ENCODE data around the gene APOF.
"Not testable (repeated sequence)": the region's sequence is repeated elsewhere in the genome, so short reads cannot be mapped to it uniquely, and the experiment has no call there.

The APOF gene, protein sequence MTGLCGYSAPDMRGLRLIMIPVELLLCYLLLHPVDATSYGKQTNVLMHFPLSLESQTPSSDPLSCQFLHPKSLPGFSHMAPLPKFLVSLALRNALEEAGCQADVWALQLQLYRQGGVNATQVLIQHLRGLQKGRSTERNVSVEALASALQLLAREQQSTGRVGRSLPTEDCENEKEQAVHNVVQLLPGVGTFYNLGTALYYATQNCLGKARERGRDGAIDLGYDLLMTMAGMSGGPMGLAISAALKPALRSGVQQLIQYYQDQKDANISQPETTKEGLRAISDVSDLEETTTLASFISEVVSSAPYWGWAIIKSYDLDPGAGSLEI

DNA sequence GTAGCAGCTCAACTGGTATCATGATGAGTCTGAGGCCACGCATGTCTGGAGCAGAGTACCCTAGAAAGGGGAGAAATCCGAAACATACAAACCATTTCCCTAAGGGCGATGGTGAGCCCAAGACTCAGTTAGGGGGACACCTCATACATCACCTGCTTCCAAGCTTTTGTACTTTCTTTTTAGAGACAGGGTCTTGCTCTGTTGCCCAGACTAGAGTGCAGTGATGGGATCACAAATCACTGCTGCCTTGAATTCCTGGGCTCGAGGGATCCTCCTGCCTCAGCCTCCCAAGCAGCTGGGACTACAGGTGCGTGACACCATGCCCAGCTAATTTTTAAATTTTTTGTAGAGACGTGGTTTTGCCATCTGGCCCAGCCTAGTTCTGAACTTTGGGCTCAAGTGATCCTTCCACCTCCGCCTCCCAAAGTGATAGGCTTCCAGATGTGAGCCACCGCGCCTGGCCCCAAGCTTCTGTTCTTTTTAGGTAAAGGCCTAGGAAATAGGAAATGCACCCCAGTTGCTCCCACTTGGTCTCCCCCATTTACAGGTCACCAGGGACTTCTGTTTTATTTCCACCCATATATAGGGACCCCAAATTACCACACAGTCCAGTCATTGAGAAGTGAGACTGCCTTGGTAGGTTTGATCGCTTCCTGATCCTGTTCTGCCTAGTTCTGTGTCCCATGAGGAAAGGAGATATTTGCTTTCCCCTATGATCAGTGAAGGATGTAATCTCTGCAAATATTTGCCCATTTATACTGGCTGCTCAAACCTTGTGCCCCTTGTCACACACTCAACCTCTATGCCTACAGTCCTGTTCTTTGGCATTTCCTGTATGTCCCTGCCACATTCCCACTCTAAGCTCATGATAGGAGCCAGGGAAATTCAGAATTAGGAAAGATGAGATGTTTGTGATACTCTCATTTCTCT lies at the start of gene APOF:
TSS of gene APOF (minus strand) at position 728 of the 930 bp plus-strand sequence. CDS start at position 616, 112 bp downstream.
- Histone ChIP-seq H3K36me3 (ENCODE audit: insufficient read depth, low read length) (no peaks in the 10 kb centered on the region), H3K9ac (ENCODE audit: low read depth, low read length) (no peak within 1 kb of the TSS), H3K9me3 (ENCODE audit: control insufficient read depth, insufficient read depth, low read length) (no peaks in the 10 kb centered on the region), H3K4me1 (ENCODE audit: insufficient read depth, low read length) (no peaks in the 10 kb centered on the region)

DNA sequence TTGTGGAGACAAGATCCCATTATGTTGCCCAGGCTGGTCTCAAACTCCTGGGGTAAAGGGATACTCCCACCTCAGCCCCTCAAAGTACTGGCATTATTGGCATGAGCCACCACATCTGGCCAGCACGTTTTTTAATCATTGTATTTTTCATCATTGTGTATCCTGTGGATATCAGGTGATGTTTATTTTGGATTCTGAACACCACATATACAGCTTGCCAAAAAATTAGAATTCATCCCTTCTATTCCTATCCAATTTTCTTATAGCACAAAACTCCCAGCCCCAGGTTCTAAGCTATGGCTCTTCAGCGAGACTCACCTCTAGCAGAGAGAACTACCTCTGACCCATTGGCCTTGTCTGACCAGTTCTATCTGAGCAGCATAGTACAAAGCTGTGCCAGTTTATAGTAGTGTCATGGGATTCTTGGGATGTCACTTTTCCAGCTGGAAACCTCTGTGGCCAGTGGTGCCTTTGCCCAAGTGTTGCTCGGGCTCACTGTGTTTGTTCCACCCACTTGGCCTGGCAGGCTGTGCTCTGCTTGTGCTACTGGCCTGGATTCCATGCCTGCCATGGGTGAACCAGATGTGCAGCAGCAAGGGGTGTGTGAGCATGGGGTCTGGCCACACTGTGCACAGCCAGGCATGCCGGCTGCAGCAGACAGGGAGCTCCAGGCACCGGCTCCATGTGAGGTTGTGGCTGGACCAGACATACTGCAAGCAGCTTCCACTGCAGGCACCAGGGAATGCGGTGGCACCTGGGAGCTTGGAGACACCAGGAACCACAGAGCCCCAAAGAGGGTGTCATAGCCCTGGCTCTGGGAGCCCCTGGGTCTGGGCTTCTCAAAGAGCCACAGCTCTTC lies 49.4 kb upstream of the APOF start:
- Histone ChIP-seq H3K4me1 (ENCODE audit: insufficient read depth, low read length) (no peaks in the 10 kb centered on the region), H3K36me3 (ENCODE audit: insufficient read depth, low read length) (no peaks in the 10 kb centered on the region), H3K9ac (ENCODE audit: low read depth, low read length) (no peak overlapping the region), H3K9me3 (ENCODE audit: control insufficient read depth, insufficient read depth, low read length) (no peaks in the 10 kb centered on the region)

DNA sequence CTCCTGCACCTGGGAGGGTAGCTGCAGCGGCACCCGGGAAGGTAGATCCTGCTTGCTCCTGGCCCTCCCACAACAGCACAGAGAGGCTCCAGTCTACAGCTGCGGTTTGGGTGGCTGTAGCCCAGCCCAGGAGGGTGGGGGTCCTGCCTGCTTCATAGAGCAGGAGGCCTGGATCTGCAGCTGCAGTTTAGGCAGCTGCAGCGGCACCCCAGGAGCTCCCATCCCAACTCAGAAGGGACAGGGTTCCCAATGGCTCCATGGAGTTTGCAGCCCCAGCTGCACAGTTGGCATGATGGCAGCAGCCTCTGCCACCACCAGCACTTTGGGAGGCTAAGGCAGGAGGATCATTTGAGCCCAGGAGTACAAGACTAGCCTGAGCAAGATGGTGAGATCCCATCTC lies 48.1 kb upstream of the APOF start:
- Histone ChIP-seq H3K36me3 (ENCODE audit: insufficient read depth, low read length) (no peaks in the 10 kb centered on the region), H3K9ac (ENCODE audit: low read depth, low read length) (no peak overlapping the region), H3K4me1 (ENCODE audit: insufficient read depth, low read length) (no peaks in the 10 kb centered on the region), H3K9me3 (ENCODE audit: control insufficient read depth, insufficient read depth, low read length) (no peaks in the 10 kb centered on the region)

DNA sequence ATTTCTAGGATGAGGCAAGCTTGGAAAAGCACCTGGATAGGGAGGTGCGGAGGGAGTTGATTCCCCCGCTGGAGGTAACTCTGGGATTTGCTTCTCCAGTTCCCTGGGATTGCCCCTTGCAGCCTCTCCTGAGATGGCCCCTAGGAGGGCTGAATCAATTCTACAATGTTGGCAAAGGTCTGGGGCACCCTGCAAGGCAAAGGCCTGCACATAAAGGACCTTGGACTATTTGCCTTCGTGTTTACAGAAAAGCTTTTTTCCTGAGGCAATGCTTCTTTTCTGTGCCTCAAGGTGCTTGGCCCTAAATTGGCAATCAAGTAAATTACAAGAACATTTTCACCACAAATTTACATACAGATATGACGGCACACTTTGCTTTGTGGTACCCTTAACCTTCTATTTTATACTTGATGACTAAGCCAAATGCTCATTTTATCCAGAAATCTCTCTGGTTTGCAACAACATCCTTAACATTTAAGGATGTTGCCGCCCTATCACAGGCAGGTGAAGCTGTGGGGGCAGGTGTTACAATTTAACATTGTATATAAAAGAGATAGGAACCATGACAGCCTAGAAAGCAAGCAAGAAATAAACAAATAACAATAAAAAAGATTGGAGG lies 46.3 kb upstream of the APOF start:
- H3K4me1 ChIP-seq (ENCODE audit: insufficient read depth, low read length): no peaks in the 10 kb centered on the region

DNA sequence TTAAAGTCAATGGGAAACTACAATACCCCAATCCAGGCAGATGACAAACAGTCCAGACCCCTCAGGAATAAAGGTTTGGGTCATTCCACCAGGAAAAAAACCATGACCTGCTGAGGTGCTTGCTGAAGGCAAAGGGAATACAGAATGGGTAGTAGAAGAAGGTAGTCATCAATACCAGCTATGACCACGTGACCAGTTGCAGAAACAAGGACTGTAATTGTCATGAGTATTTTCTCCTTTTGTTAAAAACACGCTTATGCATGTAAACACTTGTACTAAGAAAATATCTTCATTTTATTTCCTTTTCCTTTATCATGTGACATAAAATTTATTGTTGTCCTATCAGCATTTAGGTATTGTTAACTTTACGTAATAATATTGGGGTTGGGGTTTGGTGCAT lies 41.6 kb upstream of the APOF start:
- not testable (repeated sequence) for H3K9ac ChIP-seq (ENCODE audit: low read depth, low read length); H3K4me1 ChIP-seq (ENCODE audit: insufficient read depth, low read length); H3K9me3 ChIP-seq (ENCODE audit: control insufficient read depth, insufficient read depth, low read length); H3K36me3 ChIP-seq (ENCODE audit: insufficient read depth, low read length)

More for the DNA sequence above, 46.3 kb upstream of the APOF start:
- Histone ChIP-seq H3K9ac (ENCODE audit: low read depth, low read length) (no peak overlapping the region), H3K36me3 (ENCODE audit: insufficient read depth, low read length) (no peaks in the 10 kb centered on the region), H3K9me3 (ENCODE audit: control insufficient read depth, insufficient read depth, low read length) (no peaks in the 10 kb centered on the region)

DNA sequence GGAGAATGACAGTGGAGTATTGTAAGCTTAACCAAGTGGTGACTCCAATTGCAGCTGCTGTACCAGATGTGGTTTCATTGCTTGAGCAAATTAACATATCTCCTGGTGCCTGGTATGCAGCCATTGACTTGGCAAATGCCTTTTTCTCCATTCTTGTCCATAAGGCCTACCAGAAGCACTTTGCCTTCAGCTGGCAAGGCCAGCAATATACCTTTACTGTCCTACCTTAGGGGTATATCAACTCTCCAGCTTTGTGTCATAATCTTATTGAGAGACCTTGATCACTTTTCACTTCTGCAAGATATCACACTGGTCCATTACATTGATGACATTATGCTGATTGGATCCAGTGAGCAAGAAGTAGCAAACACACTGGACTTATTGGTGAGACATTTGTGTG lies 39.0 kb upstream of the APOF start:
- H3K4me1 ChIP-seq (ENCODE audit: insufficient read depth, low read length); H3K36me3 ChIP-seq (ENCODE audit: insufficient read depth, low read length); H3K9me3 ChIP-seq (ENCODE audit: control insufficient read depth, insufficient read depth, low read length); H3K9ac ChIP-seq (ENCODE audit: low read depth, low read length): not testable (repeated sequence)

DNA sequence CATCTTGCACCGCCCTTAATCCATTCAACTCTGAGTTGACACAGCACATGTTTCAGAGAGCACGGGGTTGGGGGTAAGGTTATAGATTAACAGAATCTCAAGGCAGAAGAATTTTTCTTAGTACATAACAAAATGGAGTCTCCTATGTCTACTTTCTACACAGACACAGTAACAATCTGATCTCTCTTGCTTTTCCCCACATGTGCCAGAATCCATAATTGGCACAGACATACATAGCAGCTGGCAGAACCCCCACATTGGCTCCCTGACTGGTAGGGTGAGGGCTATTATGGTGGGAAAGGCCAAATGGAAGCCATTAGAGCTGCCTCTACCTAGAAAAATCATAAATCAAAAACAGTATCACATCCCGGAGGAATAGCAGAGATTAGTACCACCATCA lies 38.5 kb upstream of the APOF start:
- H3K9ac ChIP-seq (ENCODE audit: low read depth, low read length); H3K4me1 ChIP-seq (ENCODE audit: insufficient read depth, low read length); H3K9me3 ChIP-seq (ENCODE audit: control insufficient read depth, insufficient read depth, low read length); H3K36me3 ChIP-seq (ENCODE audit: insufficient read depth, low read length): not testable (repeated sequence)

DNA sequence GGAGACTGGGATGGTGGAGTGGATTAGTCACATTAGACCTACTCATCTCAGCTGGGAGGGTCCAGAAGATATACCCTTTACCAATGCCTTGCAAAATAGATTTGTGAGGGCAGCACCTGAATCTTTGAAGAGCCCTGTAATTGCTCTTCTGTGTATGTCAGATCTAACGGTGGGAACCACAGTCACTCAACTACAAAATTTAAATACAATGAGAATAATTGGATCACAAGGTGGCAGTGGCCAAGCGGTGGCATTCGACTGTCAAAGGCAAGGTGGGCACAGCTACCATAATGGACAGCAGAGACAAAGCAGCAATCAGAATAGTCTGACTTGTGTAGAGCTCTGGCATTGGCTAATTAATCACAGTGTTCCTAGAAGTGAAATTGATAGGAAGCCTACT lies 36.8 kb upstream of the APOF start:
- H3K4me1 ChIP-seq (ENCODE audit: insufficient read depth, low read length); H3K9me3 ChIP-seq (ENCODE audit: control insufficient read depth, insufficient read depth, low read length); H3K36me3 ChIP-seq (ENCODE audit: insufficient read depth, low read length): not testable (repeated sequence)

DNA sequence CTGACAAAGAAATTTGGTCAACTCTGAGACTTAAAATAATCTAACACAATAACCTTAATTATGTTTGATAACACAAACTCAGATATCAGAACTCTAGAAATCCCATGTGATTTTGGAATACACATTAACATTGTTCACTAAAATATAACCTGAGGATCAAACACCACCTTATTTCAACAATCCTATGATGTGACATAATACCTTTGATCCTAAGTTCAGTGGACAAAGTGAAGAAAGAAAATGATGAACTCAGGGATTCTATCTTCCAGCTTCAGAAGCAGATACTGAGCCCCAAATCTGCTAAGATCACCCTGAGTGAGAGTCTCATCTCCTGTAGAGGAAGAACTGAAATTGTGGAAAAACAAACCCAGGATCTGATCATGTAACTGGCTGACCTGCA lies 35.7 kb upstream of the APOF start:
- H3K9me3 ChIP-seq (ENCODE audit: control insufficient read depth, insufficient read depth, low read length): no peaks in the 10 kb centered on the region; the same call in 1 of the 2 replicates
- no peaks in the 10 kb centered on the region for H3K4me1 ChIP-seq (ENCODE audit: insufficient read depth, low read length)
- no peaks in the 10 kb centered on the region for H3K36me3 ChIP-seq (ENCODE audit: insufficient read depth, low read length)
- H3K9ac ChIP-seq (ENCODE audit: low read depth, low read length): no peak overlapping the region

More for the DNA sequence above, 36.8 kb upstream of the APOF start:
- not testable (repeated sequence) for H3K9ac ChIP-seq (ENCODE audit: low read depth, low read length)

DNA sequence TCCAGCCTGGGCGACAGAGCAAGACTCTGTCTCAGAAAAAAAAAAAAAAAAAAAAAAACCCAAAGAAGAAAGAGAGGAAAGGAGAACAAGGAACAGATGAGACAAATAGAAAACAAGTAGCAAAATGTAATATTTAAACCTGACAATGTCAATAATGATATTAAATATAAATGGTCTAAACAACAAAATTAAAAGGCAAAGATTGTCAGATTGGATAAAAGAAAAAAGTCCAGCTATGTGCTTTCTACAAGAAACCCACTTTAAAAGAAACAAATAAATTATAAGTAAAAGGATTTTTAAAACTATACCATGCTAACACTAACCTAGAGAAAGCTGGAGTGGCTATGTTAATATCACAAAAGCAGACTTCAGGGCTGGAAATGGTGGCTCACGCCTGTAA lies 29.7 kb upstream of the APOF start:
- H3K9me3 ChIP-seq (ENCODE audit: control insufficient read depth, insufficient read depth, low read length): no peaks in the 10 kb centered on the region
- no peaks in the 10 kb centered on the region for H3K36me3 ChIP-seq (ENCODE audit: insufficient read depth, low read length)
- H3K9ac ChIP-seq (ENCODE audit: low read depth, low read length): no peak overlapping the region
- H3K4me1 ChIP-seq (ENCODE audit: insufficient read depth, low read length): no peaks in the 10 kb centered on the region

DNA sequence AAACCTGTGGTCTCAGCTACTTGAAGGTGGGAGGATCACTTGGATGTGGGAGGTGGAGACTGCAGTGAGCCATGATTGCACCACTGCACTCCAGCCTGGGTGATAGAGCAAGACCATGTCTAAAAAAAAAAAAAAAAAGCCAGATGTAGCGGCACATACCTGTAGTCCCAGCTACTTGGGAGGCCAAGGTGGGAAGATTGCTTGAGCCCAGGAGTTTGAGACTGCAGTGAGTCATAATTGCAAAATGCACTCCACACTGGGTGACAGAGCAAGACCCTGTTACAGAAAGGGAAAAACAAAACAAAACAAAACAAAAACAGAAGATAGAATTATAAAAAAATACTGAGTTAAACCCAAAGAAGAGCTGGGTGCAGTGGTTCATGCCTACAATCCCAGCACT lies 29.1 kb upstream of the APOF start:
- Histone ChIP-seq H3K9ac (ENCODE audit: low read depth, low read length) (no peak overlapping the region), H3K4me1 (ENCODE audit: insufficient read depth, low read length) (no peaks in the 10 kb centered on the region), H3K36me3 (ENCODE audit: insufficient read depth, low read length) (no peaks in the 10 kb centered on the region), H3K9me3 (ENCODE audit: control insufficient read depth, insufficient read depth, low read length) (no peaks in the 10 kb centered on the region)

DNA sequence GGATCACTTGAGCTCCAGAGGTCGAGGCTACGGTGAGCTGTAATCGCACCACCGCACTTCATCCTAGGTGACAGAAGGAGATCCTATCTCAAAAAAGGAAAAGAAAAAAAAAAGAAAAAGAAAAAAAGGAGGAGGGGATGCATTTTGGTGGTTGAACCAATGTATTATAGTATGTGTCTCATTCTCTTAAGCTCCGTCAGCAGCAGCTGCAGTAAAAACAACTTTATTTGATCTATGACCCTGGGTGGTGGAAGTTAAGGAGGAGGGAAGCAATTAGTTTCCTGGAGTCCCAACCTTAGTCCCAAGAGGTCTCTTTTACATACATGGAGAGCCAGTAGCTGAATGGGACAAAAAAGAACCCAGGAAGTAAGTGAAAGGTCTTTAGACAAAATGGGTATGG lies 26.8 kb upstream of the APOF start:
- no peak overlapping the region for H3K9ac ChIP-seq (ENCODE audit: low read depth, low read length)
- no peaks in the 10 kb centered on the region for H3K9me3 ChIP-seq (ENCODE audit: control insufficient read depth, insufficient read depth, low read length)
- no peaks in the 10 kb centered on the region for H3K36me3 ChIP-seq (ENCODE audit: insufficient read depth, low read length)
- no peaks in the 10 kb centered on the region for H3K4me1 ChIP-seq (ENCODE audit: insufficient read depth, low read length)

DNA sequence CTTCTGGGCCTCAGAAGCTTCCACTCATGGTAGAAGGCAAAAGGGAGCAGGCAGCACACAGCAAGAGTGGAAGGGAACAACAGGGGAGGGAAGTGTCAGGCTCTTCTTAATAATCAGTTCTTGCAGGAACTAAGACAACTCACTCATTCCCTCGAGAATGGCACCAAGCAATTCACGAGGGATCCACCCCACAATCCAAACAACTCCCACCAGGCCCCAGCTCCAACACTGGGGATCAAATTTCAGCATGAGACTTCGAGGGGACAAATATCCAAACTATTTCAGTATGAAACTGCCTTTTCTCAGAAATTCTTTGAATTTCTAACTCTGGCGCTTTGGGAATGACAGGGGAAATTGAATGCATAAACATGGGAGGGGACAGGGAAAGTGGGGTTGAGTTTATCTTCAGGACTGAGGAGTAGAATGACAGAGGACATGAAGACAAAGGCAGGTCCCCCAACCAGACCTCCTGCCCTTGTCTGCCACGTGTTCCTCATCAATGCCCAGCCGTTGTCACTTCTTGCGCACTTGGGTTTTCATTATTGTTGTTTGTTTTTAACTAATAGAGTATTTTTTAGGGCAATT lies 24.6 kb upstream of the APOF start:
- Histone ChIP-seq H3K9ac (ENCODE audit: low read depth, low read length) (no peak overlapping the region), H3K4me1 (ENCODE audit: insufficient read depth, low read length) (no peaks in the 10 kb centered on the region), H3K9me3 (ENCODE audit: control insufficient read depth, insufficient read depth, low read length) (no peaks in the 10 kb centered on the region), H3K36me3 (ENCODE audit: insufficient read depth, low read length) (peaks cover 2% of the 10 kb centered on the region; the same call in 1 of the 2 replicates)

DNA sequence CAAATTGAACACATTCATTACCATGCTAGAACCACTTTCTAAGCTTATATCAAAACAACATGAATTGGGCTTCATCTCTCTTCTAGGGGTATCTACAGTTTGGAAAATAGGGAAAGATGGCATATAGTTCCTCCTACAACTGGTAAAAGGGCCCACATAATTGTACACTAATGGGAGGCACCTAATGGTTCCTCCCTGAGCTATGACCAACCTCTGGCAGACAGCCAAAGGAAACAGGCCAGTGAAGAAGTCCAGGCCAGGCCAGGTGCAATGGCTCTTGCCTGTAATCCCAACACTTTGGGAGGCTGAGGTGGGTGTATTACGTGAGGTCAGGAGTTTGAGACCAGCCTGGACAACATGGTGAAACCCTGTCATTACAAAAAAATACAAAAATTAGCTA lies 23.2 kb upstream of the APOF start:
- Histone ChIP-seq H3K9ac (ENCODE audit: low read depth, low read length) (no peak overlapping the region), H3K4me1 (ENCODE audit: insufficient read depth, low read length) (no peaks in the 10 kb centered on the region), H3K36me3 (ENCODE audit: insufficient read depth, low read length) (peaks cover 2% of the 10 kb centered on the region; the same call in 1 of the 2 replicates), H3K9me3 (ENCODE audit: control insufficient read depth, insufficient read depth, low read length) (no peaks in the 10 kb centered on the region)
